Activated CD4-positive, alpha-beta T cell treated with anti-CD3 and anti-CD28 coated beads, Interleukin-2, amount 50 U/mL, for 4 hours (primary cell): Measurements from ENCODE around the gene IPO7.
"Not testable (repeated sequence)": the region's sequence is repeated elsewhere in the genome, so short reads cannot be mapped to it uniquely, and the experiment has no call there.

Source experiments
- DNase-seq, 2 experiments: peaks; one replicate each; pipeline ENCODE4 v3.0.0-alpha.2; 2020

IPO7 gene

GRCh38 chr11:9384535-9385326 is at the start of gene IPO7:
Gene IPO7 (plus strand): TSS chr11:9384652. CDS start chr11:9384764, 112 bp downstream.
- DNase-seq = peak; percentile 85 to 88

GRCh38 chr11:9341638-9342178 is 42.7 kb upstream of the IPO7 start:
- DNase-seq = no peak

- no peak for DNase-seq
These were observed 40.3 kb upstream of the IPO7 start for GRCh38 chr11:9344061-9344680.

- no peak for DNase-seq
These were observed 37.4 kb upstream of the IPO7 start for GRCh38 chr11:9347100-9347499.

- DNase-seq = not testable (repeated sequence)
These were observed 36.7 kb upstream of the IPO7 start for GRCh38 chr11:9347779-9348178.

GRCh38 chr11:9351321-9351881 is 33.1 kb upstream of the IPO7 start:
- DNase-seq = no peak

- no peak for DNase-seq
These were observed 27.4 kb upstream of the IPO7 start for GRCh38 chr11:9357041-9357440.

GRCh38 chr11:9360862-9361622 is 23.4 kb upstream of the IPO7 start:
- DNase-seq = not testable (repeated sequence)

GRCh38 chr11:9362393-9362863 is 22.0 kb upstream of the IPO7 start:
- DNase-seq = no peak

- DNase-seq = peak; percentile 75 to 78
These were observed 20.2 kb upstream of the IPO7 start for GRCh38 chr11:9363954-9364912.

GRCh38 chr11:9367551-9367950 is 16.9 kb upstream of the IPO7 start:
- DNase-seq = no peak

GRCh38 chr11:9377036-9377435 is 7.4 kb upstream of the IPO7 start:
- no peak for DNase-seq

GRCh38 chr11:9379041-9379440 is 5.4 kb upstream of the IPO7 start:
- no peak for DNase-seq

- DNase-seq = no peak
These were observed 3.7 kb upstream of the IPO7 start for GRCh38 chr11:9380773-9381172.

GRCh38 chr11:9385327-9385899 is 961 bp downstream of the IPO7 start:
- no peak for DNase-seq

- DNase-seq = no peak
These were observed 1.6 kb downstream of the IPO7 start for GRCh38 chr11:9386086-9386485.

- DNase-seq = no peak
These were observed 2.4 kb downstream of the IPO7 start for GRCh38 chr11:9386901-9387300.

- DNase-seq = no peak
These were observed 11.9 kb downstream of the IPO7 start for GRCh38 chr11:9396310-9396709.

- no peak for DNase-seq
These were observed 12.3 kb downstream of the IPO7 start for GRCh38 chr11:9396752-9397151.

- no peak for DNase-seq
These were observed 13.6 kb downstream of the IPO7 start for GRCh38 chr11:9397746-9398680.
